Superior temporal gyrus (tissue), 1 donor: ENCODE measurements around the gene AHCYL2.
"Not testable (repeated sequence)": the region's sequence is repeated elsewhere in the genome, so short reads cannot be mapped to it uniquely, and the experiment has no call there.

ENCODE experiments used
- DNase-seq: peaks from one replicate; pipeline ENCODE4 v3.0.0-alpha.2; 2016; ENCODE audit errors: extremely low spot score

Gene AHCYL2

GRCh38 chr7:129453510-129454248, 228.8 kb downstream of the AHCYL2 start:
- no peak for DNase-seq

GRCh38 chr7:129454249-129454551, 229.4 kb downstream of the AHCYL2 start:
- no peak for DNase-seq

DNA sequence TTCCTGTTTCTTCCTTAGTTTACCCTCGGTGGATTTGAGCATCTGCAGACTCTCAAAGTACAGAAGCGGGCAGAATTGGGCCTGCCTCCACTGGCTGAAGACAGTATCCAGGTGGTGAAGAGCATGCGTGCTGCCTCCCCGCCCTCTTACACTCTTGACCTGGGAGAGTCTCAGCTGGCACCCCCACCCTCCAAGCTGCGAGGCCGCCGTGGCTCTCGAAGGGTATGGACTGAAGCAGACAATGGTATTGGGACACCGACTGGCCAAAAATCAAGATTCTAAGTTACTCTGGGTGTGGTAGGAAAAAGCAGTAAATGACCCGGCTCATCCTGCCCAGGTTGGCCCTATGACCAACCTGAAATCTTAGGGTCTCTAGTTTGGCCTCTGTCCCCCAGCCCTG, 231.6 kb downstream of the AHCYL2 start:
- DNase-seq, result no peak

DNA sequence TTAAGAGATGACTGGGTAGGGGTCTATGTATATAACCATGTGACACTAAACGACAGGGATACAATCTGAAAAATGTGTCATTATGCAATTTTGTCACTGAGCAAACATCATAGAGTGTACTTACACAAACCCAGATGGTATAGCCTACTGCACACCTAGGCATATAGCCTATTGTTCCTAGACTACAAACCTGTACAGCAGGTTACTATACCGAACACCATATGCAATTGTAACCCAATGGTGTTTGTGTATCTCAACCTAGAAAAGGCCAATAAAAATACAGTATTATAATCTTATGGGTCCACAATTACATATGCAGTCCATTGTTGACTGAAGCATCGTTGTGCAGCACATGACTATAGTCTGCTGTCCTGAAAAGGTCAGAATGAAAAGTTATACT, 232.3 kb downstream of the AHCYL2 start:
- no peak for DNase-seq

- DNase-seq, result no peak
Observed at GRCh38 chr7:129458171-129458570, 233.3 kb downstream of the AHCYL2 start.

GRCh38 chr7:129461809-129462208, 237.0 kb downstream of the AHCYL2 start:
- no peak for DNase-seq

DNA sequence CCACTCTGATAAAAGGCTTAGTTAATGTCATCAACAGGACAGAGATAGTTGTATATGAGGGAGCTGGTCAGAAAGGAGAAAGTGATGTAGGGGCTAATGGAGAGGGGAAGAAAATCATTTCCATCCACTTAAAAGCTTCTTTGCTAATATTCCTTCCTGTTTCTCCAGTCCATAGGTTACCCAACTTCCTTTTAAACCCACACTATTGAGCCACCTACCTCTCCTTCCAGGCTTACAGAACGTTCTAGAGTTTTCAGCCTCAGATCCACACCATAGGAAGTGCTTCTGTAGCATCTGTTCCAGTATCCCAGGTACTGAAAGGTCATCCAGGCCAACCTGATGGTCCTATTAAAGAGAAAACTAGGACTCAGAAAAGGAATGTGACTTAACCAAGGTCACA, 237.6 kb downstream of the AHCYL2 start:
- DNase-seq, result no peak

GRCh38 chr7:129464194-129464593, 239.4 kb downstream of the AHCYL2 start:
- no peak for DNase-seq

DNA sequence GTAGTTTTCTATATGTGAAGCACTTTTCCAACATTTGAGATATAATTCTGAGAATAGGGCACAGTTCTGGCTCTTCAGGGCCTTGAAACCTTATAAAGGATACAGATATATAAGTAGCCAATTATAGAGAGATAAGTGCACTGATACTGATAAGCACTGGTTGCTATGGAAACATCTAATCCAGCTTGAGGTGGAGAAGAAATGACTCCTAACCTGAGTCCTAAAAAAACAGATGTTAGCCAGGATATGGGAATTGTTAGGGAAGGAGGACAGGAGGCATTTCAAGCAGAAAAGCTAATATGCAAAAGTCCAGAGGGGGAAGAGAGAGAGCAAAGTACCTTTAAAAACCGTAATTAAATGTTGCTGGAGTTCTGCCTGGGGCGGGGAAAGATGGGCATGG, 240.2 kb downstream of the AHCYL2 start:
- no peak for DNase-seq

GRCh38 chr7:129466796-129467195, 242.0 kb downstream of the AHCYL2 start:
- no peak for DNase-seq

DNA sequence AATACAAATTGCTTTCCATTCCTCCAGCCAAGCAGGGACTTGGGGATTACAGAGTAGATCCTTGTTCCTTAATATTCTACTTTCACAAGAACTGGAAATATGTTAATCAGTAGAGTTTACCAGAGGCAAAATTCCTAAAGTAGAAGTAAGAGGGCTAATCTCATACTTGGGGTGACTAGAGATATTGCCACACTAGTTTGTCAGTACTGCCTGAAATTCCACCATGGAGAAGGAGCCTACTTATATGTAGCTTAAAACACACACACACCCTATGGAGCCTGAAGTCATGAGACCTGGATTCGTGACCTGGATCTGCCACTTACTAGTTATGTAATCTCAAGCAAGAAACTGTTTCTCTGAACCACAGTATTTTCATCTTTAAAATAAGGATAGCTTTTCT, 243.3 kb downstream of the AHCYL2 start:
- no peak for DNase-seq

GRCh38 chr7:129468547-129468946, 243.7 kb downstream of the AHCYL2 start:
- no peak for DNase-seq

DNA sequence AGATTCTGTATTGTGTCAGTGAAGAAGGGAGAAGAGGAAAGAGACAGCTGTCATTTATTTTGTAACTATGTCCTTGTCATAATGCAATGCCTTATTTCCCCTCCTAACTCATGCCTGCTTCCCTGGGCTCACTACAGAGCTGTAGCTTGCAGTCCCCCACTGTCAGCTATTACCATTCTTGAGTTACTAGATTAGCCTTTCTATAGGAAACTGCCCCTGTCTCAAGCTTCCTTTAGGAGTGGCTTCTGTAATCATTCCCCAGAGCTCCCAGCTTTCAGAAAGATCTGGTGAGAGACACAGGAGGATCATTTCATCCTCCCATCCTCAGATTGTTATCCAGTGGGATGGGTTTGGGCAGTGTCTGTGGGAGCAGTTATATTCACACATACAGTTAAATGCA, 245.1 kb downstream of the AHCYL2 start:
- no peak for DNase-seq

DNA sequence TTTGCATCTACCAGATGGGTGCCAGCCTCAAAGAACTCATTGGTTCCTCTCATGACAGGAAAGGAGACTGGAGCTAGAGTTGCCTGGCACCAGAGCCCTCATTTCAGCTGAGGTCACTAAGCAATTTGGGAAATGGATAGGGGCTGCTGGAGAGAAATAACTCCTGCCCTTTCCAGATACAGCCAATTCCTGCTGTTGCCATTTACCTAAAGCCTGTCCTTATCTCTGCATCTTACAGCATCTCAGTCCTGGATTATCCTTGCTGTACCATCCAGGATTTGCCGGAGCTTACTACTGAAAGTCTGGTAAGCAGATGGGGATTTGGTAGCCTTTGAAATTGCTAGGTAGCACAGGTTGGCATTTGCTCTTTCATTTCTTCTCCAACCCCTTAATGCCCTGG, 245.6 kb downstream of the AHCYL2 start:
- no peak for DNase-seq

DNA sequence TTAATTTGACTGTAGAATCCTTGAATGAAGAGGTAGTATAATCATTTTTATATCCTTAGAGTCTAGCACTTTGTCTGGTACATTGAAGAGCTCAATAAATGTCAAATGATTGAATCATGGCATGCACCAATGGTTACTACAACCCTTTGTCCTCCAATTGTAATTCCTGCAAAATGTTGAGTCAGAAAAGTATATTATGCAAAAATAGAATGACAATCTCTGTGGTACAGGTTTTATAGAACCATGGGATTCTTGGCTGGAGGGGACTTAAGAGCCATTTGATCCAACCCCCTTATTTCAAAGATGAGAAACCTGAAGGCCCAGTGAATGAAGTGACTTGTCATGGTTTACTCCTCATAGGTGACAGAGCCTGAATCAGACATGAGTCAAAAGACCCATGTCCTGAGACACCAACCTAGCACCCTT, 246.6 kb downstream of the AHCYL2 start:
- DNase-seq, result no peak

GRCh38 chr7:129475931-129476330, 251.1 kb downstream of the AHCYL2 start:
- not testable (repeated sequence) for DNase-seq

DNA sequence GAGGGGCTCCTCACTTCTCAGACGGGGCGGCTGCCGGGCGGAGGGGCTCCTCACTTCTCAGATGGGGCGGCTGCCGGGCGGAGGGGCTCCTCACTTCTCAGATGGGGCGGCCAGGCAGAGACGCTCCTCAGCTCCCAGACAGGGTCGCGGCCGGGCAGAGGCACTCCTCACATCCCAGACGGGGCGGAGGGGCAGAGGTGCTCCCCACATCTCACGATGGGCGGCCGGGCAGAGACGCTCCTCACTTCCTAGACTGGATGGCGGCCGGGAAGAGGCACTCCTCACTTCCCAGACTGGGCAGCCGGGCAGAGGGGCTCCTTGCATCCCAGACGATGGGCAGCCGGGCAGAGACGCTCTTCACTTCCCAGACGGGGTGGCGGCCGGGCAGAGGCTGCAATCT, 251.6 kb downstream of the AHCYL2 start:
- DNase-seq, result not testable (repeated sequence)
